Measurements from ENCODE around the gene LRP8.

DNA sequence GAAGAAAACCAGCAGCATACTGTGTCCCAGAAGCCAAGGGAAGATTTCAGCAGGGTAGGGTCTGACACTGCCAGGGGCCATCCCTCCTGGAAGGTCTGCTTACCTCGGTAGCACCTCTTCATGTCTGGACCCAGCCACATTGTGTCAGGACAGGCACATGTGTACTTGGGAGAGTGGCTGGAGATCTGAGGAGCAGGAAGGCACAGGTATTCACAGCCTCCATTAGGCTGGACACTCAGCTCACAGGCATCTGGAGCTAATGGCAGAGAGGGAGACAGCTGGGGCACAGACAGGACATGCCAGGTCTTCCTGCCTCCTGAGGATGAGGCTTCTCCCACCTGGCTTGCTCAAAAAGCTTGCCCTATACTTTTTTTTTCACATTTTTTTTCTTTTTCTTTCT is 69.7 kb downstream of the LRP8 start:
- TF ChIP-seq, protein P1, sequence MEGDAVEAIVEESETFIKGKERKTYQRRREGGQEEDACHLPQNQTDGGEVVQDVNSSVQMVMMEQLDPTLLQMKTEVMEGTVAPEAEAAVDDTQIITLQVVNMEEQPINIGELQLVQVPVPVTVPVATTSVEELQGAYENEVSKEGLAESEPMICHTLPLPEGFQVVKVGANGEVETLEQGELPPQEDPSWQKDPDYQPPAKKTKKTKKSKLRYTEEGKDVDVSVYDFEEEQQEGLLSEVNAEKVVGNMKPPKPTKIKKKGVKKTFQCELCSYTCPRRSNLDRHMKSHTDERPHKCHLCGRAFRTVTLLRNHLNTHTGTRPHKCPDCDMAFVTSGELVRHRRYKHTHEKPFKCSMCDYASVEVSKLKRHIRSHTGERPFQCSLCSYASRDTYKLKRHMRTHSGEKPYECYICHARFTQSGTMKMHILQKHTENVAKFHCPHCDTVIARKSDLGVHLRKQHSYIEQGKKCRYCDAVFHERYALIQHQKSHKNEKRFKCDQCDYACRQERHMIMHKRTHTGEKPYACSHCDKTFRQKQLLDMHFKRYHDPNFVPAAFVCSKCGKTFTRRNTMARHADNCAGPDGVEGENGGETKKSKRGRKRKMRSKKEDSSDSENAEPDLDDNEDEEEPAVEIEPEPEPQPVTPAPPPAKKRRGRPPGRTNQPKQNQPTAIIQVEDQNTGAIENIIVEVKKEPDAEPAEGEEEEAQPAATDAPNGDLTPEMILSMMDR (IDR thresholded peaks at IDR 0.05; ENCODE audit: poor library complexity): no peak
- TF ChIP-seq EZH2phosphoT487 (IDR thresholded peaks at IDR 0.05; ENCODE audit: low read depth, severe bottlenecking, unreplicated experiment) (no peak), EZH2 (IDR thresholded peaks at IDR 0.05; ENCODE audit: borderline replicate concordance) (no peak)

Data from hepatocyte (in vitro differentiated cells).